Measurements from ENCODE around the gene MRPL48.

The MRPL48 gene

DNA sequence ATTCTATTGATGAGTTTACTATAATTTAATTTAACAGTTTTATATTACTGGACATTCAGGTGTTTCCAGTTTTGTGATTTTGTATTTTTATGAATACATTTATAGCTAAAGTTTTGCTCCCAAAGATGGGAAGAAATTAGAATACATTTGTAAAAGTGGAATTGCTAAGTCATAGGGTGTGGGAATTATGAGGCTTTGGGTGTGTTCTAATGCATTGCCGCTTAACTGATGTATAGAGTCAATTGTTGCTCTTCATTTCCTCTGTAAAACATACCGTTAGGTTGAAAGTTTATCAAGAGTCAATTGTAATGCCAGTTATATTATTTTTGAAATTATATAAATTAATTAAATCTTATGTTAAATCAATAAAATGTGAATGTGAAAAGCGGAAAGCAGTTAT is 105.4 kb downstream of the MRPL48 start:
- no peak for DNase-seq (ENCODE audit: low read depth in 2 of 2)

DNA sequence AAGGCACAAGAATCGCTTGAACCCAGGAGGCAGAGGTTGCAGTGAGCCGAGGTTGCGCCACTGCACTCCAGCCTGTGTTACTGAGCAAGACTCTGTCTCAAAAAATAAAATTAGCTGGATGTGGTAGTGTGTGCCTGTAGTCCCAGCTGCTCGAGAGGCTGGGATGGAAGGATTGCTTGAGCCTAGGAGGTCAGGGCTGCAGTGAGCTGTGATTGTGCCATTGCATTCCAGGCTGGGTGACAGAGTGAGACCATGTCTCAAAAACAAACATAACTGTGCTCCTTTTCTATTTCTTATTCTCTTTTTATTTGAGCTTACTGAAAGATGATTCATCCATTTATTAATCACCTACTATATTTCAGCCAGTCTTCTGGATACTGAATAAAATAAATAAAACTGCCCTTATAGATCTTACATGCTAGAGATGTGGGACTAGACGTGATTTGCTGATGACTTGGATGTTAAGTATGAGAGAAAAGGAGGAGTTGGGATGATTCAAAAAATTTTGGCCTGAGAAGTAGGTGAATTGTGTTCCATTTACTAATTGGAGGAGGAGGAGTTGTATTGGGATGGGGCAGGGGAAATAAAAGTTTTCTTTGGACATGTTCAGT is 107.2 kb downstream of the MRPL48 start:
- no peak for DNase-seq (ENCODE audit: low read depth in 2 of 2)

DNA sequence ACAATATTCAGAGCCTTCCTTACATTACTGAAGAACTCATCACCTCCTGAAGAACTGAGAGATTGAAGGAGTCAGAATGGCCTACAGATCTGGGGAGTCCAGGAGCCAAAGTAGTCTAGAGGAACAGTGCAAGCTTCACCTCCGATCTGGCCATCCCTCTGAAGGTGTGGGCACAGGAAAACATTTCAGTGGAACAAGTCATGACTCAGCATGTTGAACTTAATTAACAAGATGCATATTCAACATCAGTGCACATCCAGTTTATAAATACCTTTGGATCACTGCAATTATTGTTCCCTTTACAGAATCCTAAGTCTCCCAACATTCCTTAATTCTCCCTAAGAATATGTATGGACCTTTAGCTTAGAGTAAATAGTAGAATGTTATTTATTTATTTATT is 114.6 kb downstream of the MRPL48 start:
- no peak for DNase-seq (ENCODE audit: low read depth in 2 of 2)

DNA sequence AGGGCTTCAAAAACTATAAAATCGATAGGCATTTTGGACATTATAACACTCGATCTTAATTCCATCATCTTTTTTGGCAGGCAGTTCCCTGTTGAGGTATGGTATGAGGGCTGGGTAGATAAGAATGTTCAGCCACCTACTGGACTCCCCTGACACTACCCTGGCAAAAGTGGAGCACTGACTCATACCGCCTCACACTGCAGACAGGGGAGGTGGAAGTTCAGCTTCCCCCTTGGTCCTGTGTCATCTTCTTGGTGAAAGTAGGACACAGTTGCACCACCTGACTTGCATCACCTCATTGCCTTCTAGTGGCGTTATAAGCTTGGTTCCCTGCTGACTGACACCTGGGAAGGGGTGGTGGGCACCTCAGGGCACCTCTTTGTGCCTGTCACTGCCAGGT is 119.5 kb downstream of the MRPL48 start:
- DNase-seq (ENCODE audit: low read depth in 2 of 2), result no peak

DNA sequence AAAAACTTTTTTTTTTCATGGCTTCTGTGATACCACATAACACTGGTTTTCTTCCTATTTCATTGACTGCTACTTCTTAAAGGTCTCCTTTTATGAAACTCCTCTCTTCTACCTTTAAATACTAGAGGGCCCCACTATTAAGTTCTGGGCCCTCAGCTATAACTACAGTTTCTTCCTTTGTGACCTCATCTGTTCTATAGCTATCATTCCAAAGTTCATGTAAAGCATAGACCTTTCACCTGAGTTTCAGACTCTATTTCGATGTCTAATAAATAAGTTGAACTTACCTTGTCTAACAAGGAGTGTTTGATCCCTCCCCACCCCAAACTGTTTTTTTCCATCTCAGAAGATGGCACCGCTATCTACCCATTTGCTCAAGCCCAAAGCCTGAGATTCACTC is 124.4 kb downstream of the MRPL48 start:
- DNase-seq (ENCODE audit: low read depth in 2 of 2), result no peak

DNA sequence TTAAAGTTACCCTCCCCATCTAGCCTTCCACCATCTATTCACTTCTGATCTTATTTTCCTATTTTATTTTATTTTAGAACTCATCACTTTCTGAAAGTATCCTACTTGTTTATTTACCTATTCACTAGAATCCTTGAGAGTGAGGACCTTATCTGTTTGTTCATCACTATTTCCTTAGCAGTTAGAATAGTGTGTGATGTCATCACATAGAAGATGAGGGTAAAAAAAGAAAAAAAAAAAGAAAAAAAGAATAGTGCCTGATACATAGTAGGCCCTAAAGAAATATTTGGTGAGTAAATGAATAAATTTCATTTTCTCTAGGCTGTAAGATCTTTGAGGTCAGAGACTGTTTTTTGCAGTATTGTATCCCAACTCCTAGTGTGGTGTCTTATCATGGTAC is 125.8 kb downstream of the MRPL48 start:
- DNase-seq (ENCODE audit: low read depth in 2 of 2), result no peak

DNA sequence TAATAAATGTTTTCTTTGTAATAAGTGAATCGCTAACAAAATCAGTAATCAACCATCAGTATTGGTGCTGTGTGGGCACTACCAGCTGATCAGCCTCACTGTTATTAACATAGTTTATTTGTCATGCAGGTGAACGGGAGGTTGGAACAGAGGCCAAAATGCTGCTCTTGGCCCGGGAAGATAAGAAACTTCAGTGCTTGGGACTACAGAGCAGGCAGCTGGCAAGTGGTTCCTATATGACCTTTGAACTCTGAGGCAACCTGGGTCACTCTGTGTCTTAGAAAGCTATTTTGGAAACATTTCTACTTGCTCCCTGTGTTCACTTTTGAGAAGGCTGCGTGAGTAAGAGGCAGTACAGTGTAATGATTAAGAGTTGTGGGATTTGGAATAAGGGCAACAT is 126.6 kb downstream of the MRPL48 start:
- no peak for DNase-seq (ENCODE audit: low read depth in 2 of 2)
